ENCODE results near the gene TAS1R3. TPM values are rescaled to one million over a fixed set of nuclear protein-coding genes. Genes with fewer than 3 reads are reported as not detected.

The TAS1R3 gene
- total RNA-seq, 2 experiments from 2014 or later: 0.99 to 1.1 TPM

DNA sequence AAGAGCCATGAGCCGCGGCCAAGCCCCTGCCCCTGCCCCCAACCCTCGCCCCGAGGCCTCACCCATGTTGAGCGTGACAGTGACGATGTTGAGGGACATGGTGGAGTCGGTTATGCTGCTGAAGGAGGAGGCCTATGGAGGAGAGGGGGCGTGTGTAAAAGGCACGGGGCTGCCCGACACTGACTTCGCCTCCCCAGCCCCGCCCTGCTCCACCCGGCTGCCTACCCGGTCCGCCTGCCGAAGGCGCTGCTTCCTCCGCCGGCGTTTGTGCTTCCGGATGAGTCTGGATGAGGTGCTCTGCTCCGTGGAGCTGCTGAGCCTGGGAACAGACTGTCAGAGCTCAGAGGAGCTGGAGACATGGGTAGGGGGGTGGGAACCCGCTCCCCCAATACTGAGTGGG, 9.1 kb downstream of the TAS1R3 start:
- no TSS peak for BruUV-seq (replicated peaks)
- Histone ChIP-seq H3K9me3 (ENCODE audit: low read length) (no peaks in the 10 kb centered on the region), H3K27ac (ENCODE audit: low read depth, low read length, poor library complexity, severe bottlenecking) (no peak overlapping the region), H3K36me3 (ENCODE audit: insufficient read depth, low read length) (peaks cover 10% of the 10 kb centered on the region), H3K9me2 (ENCODE audit: insufficient read depth, low read length) (no peaks in the 10 kb centered on the region), H2AFZ (ENCODE audit: low read length) (no peak overlapping the region), H3K79me2 (ENCODE audit: insufficient read depth, low read depth, low read length) (no peaks in the 10 kb centered on the region), H3K4me2 (ENCODE audit: low read length) (no peak overlapping the region), H3K4me3 (ENCODE audit: low read depth, low read length, poor library complexity, severe bottlenecking) (no peak overlapping the region), H4K20me1 (ENCODE audit: insufficient read depth, low read length) (no peaks in the 10 kb centered on the region; the same call in 1 of the 2 replicates), H3K4me1 (ENCODE audit: insufficient read depth, low read length, poor library complexity, severe bottlenecking) (no peaks in the 10 kb centered on the region)
- ChIA-PET POLR2A (no interaction called here), CTCF (ENCODE audit: unreplicated experiment) (no interaction called here)
- intact Hi-C loops (cut with micrococcal nuclease; ENCODE audit: unreplicated experiment): no loop called here
- no peak for TF ChIP-seq EZH2phosphoT487 (IDR thresholded peaks at IDR 0.05; ENCODE audit: borderline replicate concordance, low read depth, low read length)
- TF ChIP-seq, protein P1, sequence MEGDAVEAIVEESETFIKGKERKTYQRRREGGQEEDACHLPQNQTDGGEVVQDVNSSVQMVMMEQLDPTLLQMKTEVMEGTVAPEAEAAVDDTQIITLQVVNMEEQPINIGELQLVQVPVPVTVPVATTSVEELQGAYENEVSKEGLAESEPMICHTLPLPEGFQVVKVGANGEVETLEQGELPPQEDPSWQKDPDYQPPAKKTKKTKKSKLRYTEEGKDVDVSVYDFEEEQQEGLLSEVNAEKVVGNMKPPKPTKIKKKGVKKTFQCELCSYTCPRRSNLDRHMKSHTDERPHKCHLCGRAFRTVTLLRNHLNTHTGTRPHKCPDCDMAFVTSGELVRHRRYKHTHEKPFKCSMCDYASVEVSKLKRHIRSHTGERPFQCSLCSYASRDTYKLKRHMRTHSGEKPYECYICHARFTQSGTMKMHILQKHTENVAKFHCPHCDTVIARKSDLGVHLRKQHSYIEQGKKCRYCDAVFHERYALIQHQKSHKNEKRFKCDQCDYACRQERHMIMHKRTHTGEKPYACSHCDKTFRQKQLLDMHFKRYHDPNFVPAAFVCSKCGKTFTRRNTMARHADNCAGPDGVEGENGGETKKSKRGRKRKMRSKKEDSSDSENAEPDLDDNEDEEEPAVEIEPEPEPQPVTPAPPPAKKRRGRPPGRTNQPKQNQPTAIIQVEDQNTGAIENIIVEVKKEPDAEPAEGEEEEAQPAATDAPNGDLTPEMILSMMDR (conservative IDR thresholded peaks at IDR 0.05; ENCODE audit: low read length): no peak
- DNase-seq (ENCODE audit: low spot score): no peak

DNA sequence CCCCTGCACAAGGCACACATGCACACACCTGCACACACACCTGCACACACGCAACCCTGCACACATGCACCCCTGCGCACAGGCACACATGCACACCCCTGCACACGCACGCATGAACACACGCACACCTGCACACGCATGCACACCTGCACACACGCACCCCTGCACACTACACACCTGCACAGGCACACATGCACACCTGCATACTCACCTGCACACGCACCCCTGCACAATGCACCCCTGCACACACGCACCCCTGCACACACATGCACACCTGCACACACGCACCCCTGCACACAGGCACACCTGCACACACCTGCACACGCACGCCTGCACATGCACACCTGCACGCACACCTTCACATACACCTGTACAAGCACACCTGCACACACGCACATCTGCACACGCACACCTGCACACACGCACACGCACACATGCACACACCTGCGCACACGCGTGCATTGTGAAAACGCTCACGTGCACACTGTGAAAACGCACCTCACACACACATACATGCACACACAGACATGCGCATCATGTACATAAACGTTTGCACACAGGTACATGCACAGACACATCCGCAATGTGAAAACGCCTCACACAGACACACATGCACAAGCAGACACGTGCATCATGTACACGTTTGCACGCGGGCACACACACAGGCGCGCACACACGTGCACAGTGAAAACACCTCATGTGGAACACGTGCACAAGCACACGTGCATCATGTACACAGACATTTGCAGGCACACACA, 9.9 kb downstream of the TAS1R3 start:
- Histone ChIP-seq H3K9me3 (ENCODE audit: low read length) (no peaks in the 10 kb centered on the region), H3K4me3 (ENCODE audit: low read depth, low read length, poor library complexity, severe bottlenecking) (no peak overlapping the region), H3K27ac (ENCODE audit: low read depth, low read length, poor library complexity, severe bottlenecking) (no peak overlapping the region), H4K20me1 (ENCODE audit: insufficient read depth, low read length) (no peaks in the 10 kb centered on the region; the same call in 1 of the 2 replicates), H3K9me2 (ENCODE audit: insufficient read depth, low read length) (no peaks in the 10 kb centered on the region), H2AFZ (ENCODE audit: low read length) (no peak overlapping the region), H3K36me3 (ENCODE audit: insufficient read depth, low read length) (peaks cover 10% of the 10 kb centered on the region), H3K4me1 (ENCODE audit: insufficient read depth, low read length, poor library complexity, severe bottlenecking) (no peaks in the 10 kb centered on the region), H3K79me2 (ENCODE audit: insufficient read depth, low read depth, low read length) (no peaks in the 10 kb centered on the region), H3K4me2 (ENCODE audit: low read length) (no peak overlapping the region)
- no TSS peak for BruUV-seq (replicated peaks)
- TF ChIP-seq, protein P1 (conservative IDR thresholded peaks at IDR 0.05; ENCODE audit: low read length): no peak
- TF ChIP-seq EZH2phosphoT487 (IDR thresholded peaks at IDR 0.05; ENCODE audit: borderline replicate concordance, low read depth, low read length): no peak
- DNase-seq (ENCODE audit: low spot score): no peak
- ChIA-PET POLR2A (no interaction called here), CTCF (ENCODE audit: unreplicated experiment) (no interaction called here)
- intact Hi-C loops (cut with micrococcal nuclease; ENCODE audit: unreplicated experiment): no loop called here

- no peak for DNase-seq (ENCODE audit: low spot score)
- intact Hi-C loops (cut with micrococcal nuclease; ENCODE audit: unreplicated experiment): no loop called here
- no peaks in the 10 kb centered on the region for H3K9me2 ChIP-seq (ENCODE audit: insufficient read depth, low read length)
- POLR2A ChIA-PET: no interaction called here
- CTCF ChIA-PET (ENCODE audit: unreplicated experiment): no interaction called here
- no peak overlapping the region for H3K4me3 ChIP-seq (ENCODE audit: low read depth, low read length, poor library complexity, severe bottlenecking)
- BruUV-seq (replicated peaks): no TSS peak
- no peak overlapping the region for H3K4me2 ChIP-seq (ENCODE audit: low read length)
- no peaks in the 10 kb centered on the region for H3K4me1 ChIP-seq (ENCODE audit: insufficient read depth, low read length, poor library complexity, severe bottlenecking)
- H4K20me1 ChIP-seq (ENCODE audit: insufficient read depth, low read length): no peaks in the 10 kb centered on the region; the same call in 1 of the 2 replicates
- H3K79me2 ChIP-seq (ENCODE audit: insufficient read depth, low read depth, low read length): no peaks in the 10 kb centered on the region
- peaks cover 10% of the 10 kb centered on the region for H3K36me3 ChIP-seq (ENCODE audit: insufficient read depth, low read length)
- no peak overlapping the region for H2AFZ ChIP-seq (ENCODE audit: low read length)
- no peak overlapping the region for H3K27ac ChIP-seq (ENCODE audit: low read depth, low read length, poor library complexity, severe bottlenecking)
- TF ChIP-seq, protein P1 (conservative IDR thresholded peaks at IDR 0.05; ENCODE audit: low read length): no peak
- no peak for TF ChIP-seq EZH2phosphoT487 (IDR thresholded peaks at IDR 0.05; ENCODE audit: borderline replicate concordance, low read depth, low read length)
- H3K9me3 ChIP-seq (ENCODE audit: low read length): no peaks in the 10 kb centered on the region
Observed at GRCh38 chr1:1341549-1342021, 10.5 kb downstream of the TAS1R3 start.

Data from OCI-LY7 (cell line).